Stimulated activated CD4-positive, alpha-beta T cell treated with anti-CD3 and anti-CD28 coated beads, Interleukin-15, amount 100 ng/mL, for 48 hours (primary cell): Measurements from ENCODE around the gene CCDC32.

Experiments
- DNase-seq, 2 donors: peaks; one replicate each; pipeline ENCODE4 v3.0.0-alpha.2; 2020; ENCODE audit warnings: low read depth in 2 of 2

The CCDC32 gene

DNA sequence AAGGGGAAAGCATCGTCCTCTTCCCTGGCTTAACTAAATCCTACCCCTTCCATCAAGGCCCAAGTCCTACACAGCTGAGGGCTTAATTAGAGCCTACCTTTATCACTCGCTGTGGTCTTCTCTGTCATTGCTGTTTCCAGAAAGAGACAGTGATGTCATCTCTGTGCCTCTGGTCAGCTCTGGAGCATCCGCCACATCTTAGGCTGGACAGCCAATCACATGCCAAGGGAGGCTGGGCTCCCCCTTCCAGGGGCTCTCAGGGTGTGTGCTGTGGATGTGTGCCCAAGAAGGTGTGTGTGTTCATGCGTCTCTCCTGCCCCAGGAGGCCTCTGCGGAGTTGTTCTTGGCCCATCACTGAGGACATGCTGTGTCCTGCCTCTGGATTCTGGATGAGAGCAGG lies 51.2 kb downstream of the CCDC32 start:
- no peak for DNase-seq

DNA sequence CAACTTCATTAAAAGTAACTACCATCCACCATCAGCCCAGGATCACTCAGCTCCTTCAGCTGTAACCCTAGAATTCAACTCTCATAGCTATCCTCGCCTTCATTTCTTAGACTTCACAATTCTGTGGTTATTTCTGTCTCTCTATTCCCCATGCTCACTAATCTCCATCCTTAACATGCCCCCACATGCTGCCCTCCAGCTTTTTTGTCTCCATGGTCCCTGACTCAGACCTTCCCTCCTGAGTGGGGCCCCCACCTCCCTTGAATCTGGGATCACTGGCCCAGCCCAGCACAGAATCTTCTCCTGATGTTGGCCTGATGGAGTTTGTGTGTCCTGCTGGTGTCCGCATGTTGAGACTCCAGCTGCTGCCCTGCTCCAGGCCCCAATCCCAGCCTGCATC lies 52.4 kb downstream of the CCDC32 start:
- DNase-seq: no peak

DNA sequence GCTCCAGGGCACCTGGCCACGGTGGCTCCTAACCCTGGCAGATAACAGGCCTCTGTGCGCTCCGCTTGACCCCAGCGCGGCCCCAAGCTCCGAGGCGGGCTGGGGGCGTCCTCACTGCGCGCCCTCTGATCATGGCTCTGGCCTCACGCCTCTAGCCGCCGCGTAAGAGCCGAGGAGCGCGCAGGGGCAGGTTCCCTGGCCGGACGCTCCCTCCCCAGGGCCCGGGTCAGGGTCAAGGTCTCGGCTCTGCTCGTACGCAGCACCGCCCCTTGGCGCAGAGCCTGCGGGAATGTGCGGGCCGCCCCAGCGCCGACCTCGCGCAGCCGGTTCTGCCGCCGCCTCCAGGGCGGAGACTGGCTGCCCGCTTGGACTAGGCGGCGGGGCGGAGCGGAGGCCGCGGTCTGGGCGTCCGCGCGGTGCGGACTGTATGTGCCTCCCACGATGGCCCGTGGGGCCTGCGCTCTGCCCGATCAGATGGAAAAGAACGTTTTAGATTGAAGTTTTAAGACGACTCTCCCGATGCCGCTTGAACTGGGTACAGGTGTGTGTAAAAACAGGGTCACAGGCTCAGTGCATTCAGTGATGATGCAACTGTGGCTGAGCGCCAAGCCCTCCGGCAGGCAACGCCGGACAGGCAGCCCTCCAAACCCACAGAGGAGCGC lies 53.2 kb downstream of the CCDC32 start:
- DNase-seq: no peak

GRCh38 chr15:40511093-40511471 lies 53.8 kb downstream of the CCDC32 start:
- DNase-seq: no peak

DNA sequence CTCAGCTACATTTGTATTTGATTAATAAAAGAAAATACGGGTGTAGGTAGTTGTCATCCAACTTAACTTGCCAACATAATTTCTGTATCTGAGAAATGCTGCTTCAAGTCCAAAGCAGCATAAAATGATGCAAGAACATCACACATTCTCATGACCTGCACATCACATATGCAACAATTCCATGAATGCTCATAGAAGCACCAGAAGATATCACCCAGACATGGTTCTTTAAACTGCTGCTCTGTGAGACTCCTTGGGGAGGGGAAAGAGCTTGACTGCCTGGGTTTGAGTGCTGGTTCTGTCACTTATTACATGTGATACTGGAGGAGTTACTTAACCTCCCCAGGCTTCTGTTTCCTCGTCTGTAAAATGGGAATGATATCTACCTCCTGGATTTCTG lies 54.6 kb downstream of the CCDC32 start:
- DNase-seq: no peak

DNA sequence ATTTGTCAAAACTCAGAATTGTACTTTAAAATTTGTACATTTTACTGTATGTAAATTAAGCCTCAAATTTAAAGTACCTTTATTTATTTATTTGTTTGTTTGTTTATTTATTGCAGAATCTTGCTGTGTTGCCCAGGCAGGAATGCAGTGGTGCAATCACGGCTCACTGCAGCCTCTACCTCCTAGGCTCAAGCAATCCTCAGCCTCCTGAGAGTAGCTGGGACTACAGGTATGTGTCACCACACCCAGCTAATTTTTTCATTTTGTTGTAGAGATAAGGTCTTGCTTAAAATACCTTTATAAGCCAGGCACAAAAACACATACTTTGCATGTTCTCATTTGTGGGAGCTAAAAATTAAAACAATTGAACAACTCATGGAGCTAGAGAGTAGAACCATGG lies 56.6 kb downstream of the CCDC32 start:
- DNase-seq: no peak

GRCh38 chr15:40506964-40507571 lies 57.8 kb downstream of the CCDC32 start:
- DNase-seq: peak; percentile 17 to 58
